Upper lobe of left lung (tissue), 4 donors: ENCODE measurements around the gene MARK1.

Experiments
- POLR2AphosphoS5 ChIP-seq, 2 donors: sonication (generic); formaldehyde crosslinking; IDR thresholded peaks; one replicate each; pipeline ENCODE4 v1.5.1; 2017; ENCODE audit warnings: antibody characterized with exemption in 2 of 2
- TF ChIP-seq, protein P1 (sequence below), 6 experiments: fragments of 450-650 bp in 4 of 6; fragments of 200-600 bp in 2 of 6; sonication (generic) in 2 of 6; IDR thresholded peaks; one replicate each; pipeline ENCODE4 v1.5.1; 2016 to 2019; ENCODE audit warnings: antibody characterized with exemption in 6 of 6

GRCh38 chr1:220701974-220702373, 174.0 kb downstream of the MARK1 start:
- TF ChIP-seq, protein P1, sequence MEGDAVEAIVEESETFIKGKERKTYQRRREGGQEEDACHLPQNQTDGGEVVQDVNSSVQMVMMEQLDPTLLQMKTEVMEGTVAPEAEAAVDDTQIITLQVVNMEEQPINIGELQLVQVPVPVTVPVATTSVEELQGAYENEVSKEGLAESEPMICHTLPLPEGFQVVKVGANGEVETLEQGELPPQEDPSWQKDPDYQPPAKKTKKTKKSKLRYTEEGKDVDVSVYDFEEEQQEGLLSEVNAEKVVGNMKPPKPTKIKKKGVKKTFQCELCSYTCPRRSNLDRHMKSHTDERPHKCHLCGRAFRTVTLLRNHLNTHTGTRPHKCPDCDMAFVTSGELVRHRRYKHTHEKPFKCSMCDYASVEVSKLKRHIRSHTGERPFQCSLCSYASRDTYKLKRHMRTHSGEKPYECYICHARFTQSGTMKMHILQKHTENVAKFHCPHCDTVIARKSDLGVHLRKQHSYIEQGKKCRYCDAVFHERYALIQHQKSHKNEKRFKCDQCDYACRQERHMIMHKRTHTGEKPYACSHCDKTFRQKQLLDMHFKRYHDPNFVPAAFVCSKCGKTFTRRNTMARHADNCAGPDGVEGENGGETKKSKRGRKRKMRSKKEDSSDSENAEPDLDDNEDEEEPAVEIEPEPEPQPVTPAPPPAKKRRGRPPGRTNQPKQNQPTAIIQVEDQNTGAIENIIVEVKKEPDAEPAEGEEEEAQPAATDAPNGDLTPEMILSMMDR (IDR thresholded peaks at IDR 0.05) = no peak
- no peak for TF ChIP-seq POLR2AphosphoS5 (IDR thresholded peaks at IDR 0.05)
